ENCODE data around the gene CELSR1.
A peak's percentile ranks its signal among the peaks of the same experiment; 100 is the strongest.

Gene CELSR1

DNA sequence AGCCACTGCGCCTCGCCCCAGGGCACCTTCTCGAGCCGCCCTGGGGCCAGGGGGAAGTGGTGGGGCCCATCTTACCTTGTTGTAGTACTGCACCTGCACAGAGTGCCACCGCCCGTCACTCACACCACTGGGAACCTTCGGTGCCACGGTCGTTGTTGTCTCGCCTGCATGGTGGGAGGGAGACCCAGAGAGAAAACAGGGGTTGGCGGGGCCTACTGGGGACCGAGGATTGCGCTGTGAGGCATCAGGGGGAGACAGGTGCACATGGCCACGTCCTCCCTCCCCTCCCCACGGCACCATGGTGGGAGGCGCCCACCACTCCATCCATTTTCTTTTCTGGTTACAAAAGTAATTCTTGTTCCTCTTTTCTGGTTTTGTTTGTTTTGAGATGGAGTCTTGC, 104.1 kb downstream of the CELSR1 start:
- no peak for TF ChIP-seq EZH2phosphoT487 (IDR thresholded peaks at IDR 0.05; ENCODE audit: borderline replicate concordance, low read length)
- TF ChIP-seq, protein P1, sequence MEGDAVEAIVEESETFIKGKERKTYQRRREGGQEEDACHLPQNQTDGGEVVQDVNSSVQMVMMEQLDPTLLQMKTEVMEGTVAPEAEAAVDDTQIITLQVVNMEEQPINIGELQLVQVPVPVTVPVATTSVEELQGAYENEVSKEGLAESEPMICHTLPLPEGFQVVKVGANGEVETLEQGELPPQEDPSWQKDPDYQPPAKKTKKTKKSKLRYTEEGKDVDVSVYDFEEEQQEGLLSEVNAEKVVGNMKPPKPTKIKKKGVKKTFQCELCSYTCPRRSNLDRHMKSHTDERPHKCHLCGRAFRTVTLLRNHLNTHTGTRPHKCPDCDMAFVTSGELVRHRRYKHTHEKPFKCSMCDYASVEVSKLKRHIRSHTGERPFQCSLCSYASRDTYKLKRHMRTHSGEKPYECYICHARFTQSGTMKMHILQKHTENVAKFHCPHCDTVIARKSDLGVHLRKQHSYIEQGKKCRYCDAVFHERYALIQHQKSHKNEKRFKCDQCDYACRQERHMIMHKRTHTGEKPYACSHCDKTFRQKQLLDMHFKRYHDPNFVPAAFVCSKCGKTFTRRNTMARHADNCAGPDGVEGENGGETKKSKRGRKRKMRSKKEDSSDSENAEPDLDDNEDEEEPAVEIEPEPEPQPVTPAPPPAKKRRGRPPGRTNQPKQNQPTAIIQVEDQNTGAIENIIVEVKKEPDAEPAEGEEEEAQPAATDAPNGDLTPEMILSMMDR (IDR thresholded peaks at IDR 0.05; ENCODE audit: low read depth, low read length, poor library complexity, severe bottlenecking): no peak
- peak overlapping the region; percentile 99 for H3K4me2 ChIP-seq (ENCODE audit: low read length)
- no peaks in the 10 kb centered on the region for H3K9me2 ChIP-seq (replicated peaks; ENCODE audit: control insufficient read depth, low read length)
- H3F3A ChIP-seq (ENCODE audit: control insufficient read depth, insufficient read depth): no peaks in the 10 kb centered on the region
- no peaks in the 10 kb centered on the region for H3K79me2 ChIP-seq (ENCODE audit: control insufficient read depth, low read length)
- peak overlapping the region; percentile 30; the same call in 1 of the 2 replicates for H3K27ac ChIP-seq (ENCODE audit: low read depth, low read length)
- no peaks in the 10 kb centered on the region for H3K36me3 ChIP-seq (ENCODE audit: control insufficient read depth, low read length)
- no peaks in the 10 kb centered on the region for H4K20me1 ChIP-seq (ENCODE audit: control insufficient read depth, insufficient read depth, low read depth, low read length)
- peaks cover 40% of the 10 kb centered on the region for H3K4me1 ChIP-seq (ENCODE audit: control insufficient read depth, low read length)
- H3K27me3 ChIP-seq (ENCODE audit: control insufficient read depth, low read length): peaks cover 5% of the 10 kb centered on the region
- no peaks in the 10 kb centered on the region for H3K9me3 ChIP-seq (ENCODE audit: control insufficient read depth, insufficient read depth, low read length)
- peak overlapping the region; percentile 79 for H3K4me3 ChIP-seq (ENCODE audit: low read length)

- H3K4me3 ChIP-seq (ENCODE audit: low read length): peak overlapping the region; percentile 79
- no peaks in the 10 kb centered on the region for H3K27me3 ChIP-seq (ENCODE audit: control insufficient read depth, low read length)
- peak overlapping the region; percentile 30; the same call in 1 of the 2 replicates for H3K27ac ChIP-seq (ENCODE audit: low read depth, low read length)
- TF ChIP-seq EZH2phosphoT487 (IDR thresholded peaks at IDR 0.05; ENCODE audit: borderline replicate concordance, low read length): no peak
- TF ChIP-seq, protein P1 (IDR thresholded peaks at IDR 0.05; ENCODE audit: low read depth, low read length, poor library complexity, severe bottlenecking): no peak
- H3K79me2 ChIP-seq (ENCODE audit: control insufficient read depth, low read length): no peaks in the 10 kb centered on the region
- H3F3A ChIP-seq (ENCODE audit: control insufficient read depth, insufficient read depth): no peaks in the 10 kb centered on the region
- peaks cover 31% of the 10 kb centered on the region for H3K4me1 ChIP-seq (ENCODE audit: control insufficient read depth, low read length)
- no peaks in the 10 kb centered on the region for H4K20me1 ChIP-seq (ENCODE audit: control insufficient read depth, insufficient read depth, low read depth, low read length)
- no peaks in the 10 kb centered on the region for H3K9me2 ChIP-seq (replicated peaks; ENCODE audit: control insufficient read depth, low read length)
- no peaks in the 10 kb centered on the region for H3K9me3 ChIP-seq (ENCODE audit: control insufficient read depth, insufficient read depth, low read length)
- peak overlapping the region; percentile 99 for H3K4me2 ChIP-seq (ENCODE audit: low read length)
- no peaks in the 10 kb centered on the region for H3K36me3 ChIP-seq (ENCODE audit: control insufficient read depth, low read length)
These were observed 105.0 kb downstream of the CELSR1 start for GRCh38 chr22:46432164-46433068.

DNA sequence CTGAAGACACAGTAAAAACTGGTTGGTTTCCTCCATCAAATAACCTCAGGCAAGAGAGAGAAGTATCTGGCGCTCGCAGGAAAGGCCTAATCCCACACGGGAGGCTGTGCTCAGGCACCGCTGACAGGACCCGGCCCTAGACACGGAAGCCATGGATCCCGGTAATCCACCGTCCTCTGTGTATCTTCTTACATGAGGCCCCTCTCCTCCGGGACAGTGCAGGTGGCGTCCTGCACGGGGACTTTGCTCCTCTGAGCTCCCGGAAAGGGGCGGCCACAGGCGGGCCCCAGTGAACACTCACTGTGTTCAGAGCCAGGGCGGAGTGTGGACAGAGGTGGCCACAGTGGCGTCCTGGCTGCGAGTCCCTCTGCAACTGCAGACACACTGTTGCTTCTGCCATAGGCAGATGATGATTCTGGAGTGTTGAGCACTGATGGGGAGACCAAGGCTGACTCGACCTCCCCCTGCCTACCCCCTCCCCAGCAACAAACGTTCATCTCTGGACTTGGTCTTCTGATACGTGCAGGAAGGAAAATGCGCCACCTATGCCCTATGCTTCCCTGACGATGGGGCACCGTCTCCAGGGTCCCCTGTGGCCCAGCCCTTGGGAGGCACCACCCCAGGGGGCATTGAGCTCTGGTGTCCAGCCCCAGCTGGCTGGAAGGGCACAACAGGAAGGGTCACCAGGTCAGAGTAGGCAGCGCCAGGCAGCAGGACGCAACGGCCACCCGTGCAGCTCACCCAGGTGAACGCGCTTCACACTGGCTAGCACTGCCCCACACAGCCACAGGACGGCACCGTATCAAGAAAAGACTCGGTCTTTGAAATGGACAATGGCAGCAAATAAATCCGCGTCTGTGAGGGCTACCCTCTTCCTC, 106.2 kb downstream of the CELSR1 start:
- H3K4me1 ChIP-seq (ENCODE audit: control insufficient read depth, low read length): peaks cover 27% of the 10 kb centered on the region
- peak overlapping the region; percentile 99; the same call in 1 of the 2 replicates for H3K4me2 ChIP-seq (ENCODE audit: low read length)
- no peaks in the 10 kb centered on the region for H3K36me3 ChIP-seq (ENCODE audit: control insufficient read depth, low read length)
- H3K9me2 ChIP-seq (replicated peaks; ENCODE audit: control insufficient read depth, low read length): no peaks in the 10 kb centered on the region
- H3K79me2 ChIP-seq (ENCODE audit: control insufficient read depth, low read length): no peaks in the 10 kb centered on the region
- H3K9me3 ChIP-seq (ENCODE audit: control insufficient read depth, insufficient read depth, low read length): no peaks in the 10 kb centered on the region
- no peak overlapping the region; the same call in 1 of the 2 replicates for H3K4me3 ChIP-seq (ENCODE audit: low read length)
- TF ChIP-seq EZH2phosphoT487 (IDR thresholded peaks at IDR 0.05; ENCODE audit: borderline replicate concordance, low read length): no peak
- TF ChIP-seq, protein P1 (IDR thresholded peaks at IDR 0.05; ENCODE audit: low read depth, low read length, poor library complexity, severe bottlenecking): no peak
- no peaks in the 10 kb centered on the region for H3K27me3 ChIP-seq (ENCODE audit: control insufficient read depth, low read length)
- no peak overlapping the region for H3K27ac ChIP-seq (ENCODE audit: low read depth, low read length)
- no peaks in the 10 kb centered on the region for H3F3A ChIP-seq (ENCODE audit: control insufficient read depth, insufficient read depth)
- H4K20me1 ChIP-seq (ENCODE audit: control insufficient read depth, insufficient read depth, low read depth, low read length): no peaks in the 10 kb centered on the region

All from DOHH2 (cell line).